NOMO-1 (cell line): ENCODE data around the gene CELSR3.

ENCODE experiments used
- DNase-seq, 2 experiments: peaks; one replicate each; lab custom pipeline; 2025; ENCODE audit not compliant: unreplicated experiment in 2 of 2; lab: John Stamatoyannopoulos, UW

Gene CELSR3

DNA sequence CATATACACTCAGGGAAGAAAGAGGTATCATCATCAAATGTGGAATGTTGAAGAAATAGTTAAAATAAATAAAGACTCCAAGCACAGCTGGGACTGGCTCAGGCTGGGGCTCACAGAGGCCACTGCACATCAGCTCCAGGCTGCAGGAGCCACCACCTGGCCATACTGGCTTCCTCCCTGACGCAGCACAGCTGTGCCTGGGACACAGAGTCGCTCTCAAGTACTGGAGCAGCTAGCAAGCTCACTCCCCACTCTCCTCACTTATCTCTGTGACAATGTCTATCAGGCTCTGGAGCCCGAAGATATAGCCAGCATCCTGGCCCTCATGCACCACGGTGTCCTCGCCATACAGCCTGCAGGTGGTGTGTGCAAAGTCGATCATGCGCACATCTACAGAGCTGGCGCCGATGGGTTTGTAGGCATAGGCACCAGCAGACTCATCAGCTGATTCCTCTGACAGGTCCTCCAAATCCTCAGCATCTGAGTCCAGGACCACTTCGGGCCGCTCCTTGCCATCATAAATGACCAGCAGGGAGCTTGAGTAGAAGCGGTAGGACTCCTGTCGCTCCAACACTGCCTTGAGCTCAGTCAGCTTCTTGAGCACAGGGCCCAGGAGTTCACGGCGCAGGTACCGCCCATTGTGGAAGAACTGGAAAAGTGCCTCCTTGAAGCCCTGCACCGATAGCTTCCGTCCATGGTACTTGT, 25.5 kb upstream of the CELSR3 start:
- DNase-seq, result no peak

DNA sequence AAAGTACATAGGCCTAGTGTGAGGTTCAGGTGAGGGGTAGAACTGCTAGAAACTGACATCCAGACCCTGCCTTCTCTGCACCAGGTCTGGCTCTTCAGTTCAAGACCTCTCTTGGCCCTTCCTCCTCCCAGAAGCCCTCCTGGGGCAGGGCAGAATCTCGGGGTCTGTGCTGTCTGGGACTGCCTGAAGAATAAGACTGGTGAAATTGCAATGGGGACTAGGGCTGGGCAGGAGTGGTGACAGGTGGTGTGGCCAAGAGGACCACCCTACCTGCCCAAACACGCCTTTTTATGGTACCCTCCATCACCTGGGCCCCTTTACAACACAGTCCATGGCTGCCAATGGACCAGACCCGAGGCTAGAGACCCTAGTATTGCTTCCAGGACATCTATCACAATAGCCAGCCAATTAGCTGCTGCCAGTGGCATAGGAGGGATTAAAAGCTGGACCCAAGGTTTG, 24.6 kb upstream of the CELSR3 start:
- no peak for DNase-seq

DNA sequence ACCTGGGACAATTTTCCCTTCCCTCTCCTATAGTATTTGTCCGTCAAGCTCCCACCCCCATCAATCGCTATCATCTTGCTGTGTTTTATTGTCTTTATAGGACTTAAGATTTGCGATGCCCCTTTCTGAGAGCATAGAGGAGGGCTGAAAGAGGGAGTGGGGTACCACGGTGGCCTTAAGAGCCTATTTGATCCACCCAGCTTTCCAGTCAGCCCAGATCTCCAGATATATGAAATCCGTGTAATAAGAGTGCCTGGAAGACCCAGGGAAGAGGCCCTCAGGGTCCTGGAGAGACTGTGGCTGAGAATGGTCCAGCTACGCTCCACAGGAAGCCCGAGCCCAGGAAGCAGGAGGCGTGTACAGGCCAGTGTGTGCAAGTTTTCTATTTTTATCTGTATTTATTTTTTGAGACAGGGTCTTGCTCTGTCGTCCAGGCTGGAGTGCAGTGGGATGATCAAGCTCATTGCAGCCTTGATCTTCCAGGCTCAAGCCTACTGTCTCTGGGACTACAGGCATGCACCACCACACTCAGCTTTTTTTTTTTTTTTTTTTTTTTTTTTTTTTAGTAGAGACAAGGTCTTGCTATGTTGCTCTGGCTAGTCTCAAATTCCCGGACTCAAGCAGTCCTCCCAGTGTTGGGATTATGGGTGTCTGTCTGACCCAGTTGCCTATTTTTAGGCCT, 24.0 kb upstream of the CELSR3 start:
- DNase-seq, result no peak

DNA sequence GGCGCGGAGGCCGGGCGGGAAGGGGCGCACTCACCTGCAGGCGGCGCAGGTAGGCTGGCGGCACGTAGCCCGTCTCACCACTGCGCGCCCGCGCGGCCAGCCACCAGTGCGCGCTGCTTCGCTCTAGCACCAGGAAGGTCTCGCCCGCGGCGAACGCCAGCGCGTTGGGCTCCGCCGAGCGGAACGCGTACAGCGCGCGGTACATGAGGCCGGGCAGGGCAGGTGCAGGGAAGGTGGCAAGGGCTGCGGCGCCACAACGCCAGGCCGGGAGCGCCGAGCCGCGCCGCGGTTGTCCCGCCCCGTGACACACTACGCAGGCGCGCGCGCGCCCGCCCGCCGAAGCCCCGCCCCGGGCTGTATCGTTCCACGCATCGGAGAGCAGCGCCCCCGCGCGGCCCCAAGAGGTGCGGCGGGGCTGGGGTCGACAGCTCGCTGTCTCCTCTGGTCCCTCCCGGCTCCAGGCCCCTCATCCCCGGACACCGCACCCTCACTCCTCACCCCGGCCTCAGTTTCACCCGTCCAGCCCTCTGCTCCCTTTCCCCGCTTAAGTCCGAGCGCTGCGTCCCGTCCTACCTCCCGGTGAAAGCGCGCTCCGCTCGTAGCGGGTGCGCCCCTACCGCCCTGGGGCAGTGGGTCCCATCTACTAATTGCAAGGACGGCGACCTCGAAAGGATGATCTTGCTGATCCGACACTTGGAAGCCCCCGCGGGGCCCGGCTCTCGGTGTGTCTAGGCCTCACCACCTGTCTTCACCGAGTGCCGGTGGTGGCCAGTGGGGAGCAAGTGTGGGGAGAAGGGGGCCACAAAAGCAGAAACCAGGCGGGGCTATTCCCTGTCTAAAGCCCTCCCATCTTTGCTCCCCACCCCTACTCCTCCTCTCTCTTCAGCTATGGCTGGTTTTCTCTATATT, 23.2 kb upstream of the CELSR3 start, which contains the start of gene NCKIPSD:
Gene NCKIPSD (minus strand): TSS at position 313 of the 909 bp plus-strand sequence. CDS start 108 bp downstream, at position 205.
- DNase-seq, result peak; percentile 76 to 80

DNA sequence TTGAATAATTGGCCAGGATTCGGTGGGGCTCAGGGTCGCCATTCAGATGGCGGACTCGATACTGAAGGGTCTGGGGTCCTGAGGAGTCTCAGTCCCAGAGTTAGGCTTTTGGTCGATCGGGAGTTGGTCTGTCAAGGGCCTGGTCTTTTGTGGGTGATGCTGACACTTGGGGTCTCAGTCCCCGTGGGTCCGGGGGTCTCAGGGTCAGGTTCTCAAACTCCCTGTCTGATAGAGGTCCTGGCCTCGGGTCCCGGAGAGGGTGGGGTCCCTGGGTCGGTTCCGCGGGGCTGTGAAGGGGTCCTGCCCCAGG, 22.6 kb upstream of the CELSR3 start:
- DNase-seq, result no peak

DNA sequence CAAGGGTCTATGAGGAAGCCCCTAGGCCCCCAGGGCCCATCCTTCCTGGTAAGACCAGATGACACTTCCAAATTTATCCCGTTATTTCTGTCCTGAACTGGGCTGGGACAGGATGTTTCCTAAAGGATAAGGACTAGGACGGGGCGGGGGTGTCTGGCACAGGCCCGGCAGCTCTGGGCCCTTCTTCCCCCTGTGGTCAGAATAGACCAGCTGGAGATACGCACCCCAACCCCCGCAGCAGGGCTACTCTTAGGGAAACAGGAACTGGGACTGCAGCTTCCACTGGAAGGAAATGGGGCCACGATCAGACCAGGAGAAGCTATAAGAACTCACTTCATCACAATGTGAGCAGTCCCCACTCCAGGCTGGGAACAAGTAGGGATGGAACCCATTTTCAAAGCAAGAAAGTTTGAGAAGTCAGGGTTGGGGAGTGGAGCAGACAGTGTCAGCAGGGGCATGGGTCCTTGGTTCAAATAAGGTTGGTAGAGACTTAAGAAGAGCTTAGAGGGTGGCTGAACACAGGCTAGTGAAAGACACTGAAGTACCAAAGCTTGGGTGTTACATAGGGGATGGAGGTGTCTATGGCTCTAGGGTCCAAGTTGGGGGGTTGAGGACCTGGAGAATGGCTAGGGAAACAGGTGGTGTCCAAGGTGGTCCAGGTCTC, 21.9 kb upstream of the CELSR3 start:
- DNase-seq, result peak; percentile 38 to 59

DNA sequence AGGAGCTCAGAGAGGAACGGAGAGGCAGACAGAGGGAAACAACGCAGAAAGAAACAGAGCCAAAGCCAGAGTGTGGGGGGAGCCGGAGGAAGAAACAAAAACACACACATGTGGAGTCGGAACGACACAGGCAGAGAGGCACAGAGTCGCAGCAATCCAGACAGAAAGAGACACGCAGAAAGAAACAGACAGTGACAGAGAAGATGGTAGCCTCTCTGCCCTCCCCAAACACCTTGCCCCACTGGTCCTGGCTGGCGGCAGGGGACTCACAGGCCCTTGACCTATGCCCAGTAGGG, 21.3 kb upstream of the CELSR3 start:
- no peak for DNase-seq

DNA sequence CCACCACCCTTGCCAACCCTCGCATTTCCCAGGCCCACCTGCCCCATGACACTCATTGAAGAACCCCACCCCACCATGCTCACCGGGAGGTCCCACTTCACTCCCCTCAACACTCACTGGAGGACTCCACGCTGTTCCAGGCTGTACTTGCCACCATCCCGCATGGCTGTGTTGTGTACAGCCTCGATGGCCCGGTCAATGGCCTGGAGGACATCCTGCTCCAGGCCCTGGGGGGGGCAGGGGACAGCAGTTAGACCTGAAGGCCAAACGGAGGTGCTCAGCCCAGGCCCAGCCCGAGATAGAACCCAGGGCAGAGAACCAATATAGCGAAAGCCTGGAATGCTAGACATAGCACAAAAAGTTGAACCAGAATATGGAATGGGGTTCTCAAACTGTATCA, 20.1 kb upstream of the CELSR3 start:
- DNase-seq, result no peak

DNA sequence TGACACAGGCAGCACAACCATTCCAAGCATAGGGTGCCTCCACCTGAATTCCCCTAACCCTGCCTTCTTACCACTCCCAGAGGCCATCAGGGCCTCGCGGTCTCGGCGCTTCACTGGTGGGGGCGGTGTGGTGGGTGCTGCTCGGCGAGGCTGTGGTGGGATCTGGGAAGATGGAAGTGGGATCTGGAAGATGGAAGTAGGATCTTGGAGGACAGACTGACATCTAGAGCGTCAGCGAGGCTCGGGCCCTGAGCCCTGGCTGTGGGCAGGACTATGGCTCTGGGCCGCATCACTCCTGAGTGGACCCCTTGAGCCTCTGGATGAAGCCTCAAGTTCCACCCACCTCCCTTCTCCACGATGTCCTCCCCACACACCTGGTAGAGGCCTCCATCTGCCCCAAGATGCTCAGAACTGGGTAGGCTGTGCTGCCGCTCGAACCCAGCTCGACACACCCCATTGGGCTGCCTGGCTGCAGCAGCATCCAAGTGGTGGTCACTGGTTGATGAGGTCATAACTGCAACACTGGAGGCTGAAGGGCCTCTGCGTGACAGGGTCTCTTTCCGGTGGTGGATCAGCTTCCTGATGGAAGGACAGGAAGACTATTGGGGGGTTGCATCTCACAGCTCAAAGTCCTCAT, 19.4 kb upstream of the CELSR3 start:
- no peak for DNase-seq

DNA sequence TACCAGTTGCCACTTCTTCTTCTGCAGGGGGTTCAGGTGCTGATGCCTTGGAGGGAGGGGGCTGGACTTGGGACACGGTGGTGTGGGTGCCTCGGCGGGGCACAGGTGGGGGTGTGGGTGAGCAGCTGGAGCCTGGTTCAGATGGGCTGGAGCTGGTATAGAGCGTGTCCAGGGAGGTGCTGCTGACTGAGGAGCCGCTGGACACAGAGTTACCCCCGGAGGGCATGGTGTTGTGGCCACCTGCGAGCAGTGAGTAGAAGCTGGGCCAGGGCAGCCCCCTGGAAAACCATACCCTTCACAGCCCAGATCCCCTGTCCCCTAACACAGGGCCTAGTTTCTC, 18.8 kb upstream of the CELSR3 start:
- no peak for DNase-seq

DNA sequence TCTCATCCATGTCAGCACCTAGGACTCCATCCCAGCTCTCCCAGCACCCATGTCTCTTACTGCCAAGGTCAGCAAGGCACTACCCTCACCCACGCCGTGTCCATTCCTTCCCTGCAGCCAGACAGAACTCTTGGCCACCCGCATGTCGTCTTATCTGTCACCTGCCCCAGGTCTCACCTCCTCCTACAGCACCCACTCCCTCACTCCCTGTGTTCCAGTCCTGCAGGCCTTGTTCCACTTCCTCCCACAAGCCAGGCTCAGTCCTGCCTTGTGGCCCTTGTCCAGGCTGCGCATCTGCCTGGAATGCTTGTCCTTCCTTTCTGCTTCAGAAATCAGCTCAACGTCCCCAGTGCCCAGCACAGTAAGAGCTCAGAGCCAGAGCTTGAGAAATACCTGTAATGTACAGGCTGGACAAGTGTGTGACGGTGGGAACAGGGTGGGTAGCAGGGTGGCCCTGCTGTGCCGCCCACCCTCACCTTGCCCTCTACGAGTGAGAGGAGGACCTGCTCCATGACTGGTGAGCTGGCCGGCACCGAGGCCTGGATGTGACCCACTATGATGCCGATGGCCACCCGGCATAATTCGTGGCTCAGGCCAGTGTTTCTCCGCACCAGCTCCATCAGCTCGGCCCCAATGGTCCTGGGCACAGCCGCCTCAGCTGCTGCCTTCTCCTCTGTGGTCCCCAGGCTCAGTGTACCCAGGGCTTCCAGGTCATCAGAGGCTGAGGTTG, 18.3 kb upstream of the CELSR3 start:
- DNase-seq, result no peak

DNA sequence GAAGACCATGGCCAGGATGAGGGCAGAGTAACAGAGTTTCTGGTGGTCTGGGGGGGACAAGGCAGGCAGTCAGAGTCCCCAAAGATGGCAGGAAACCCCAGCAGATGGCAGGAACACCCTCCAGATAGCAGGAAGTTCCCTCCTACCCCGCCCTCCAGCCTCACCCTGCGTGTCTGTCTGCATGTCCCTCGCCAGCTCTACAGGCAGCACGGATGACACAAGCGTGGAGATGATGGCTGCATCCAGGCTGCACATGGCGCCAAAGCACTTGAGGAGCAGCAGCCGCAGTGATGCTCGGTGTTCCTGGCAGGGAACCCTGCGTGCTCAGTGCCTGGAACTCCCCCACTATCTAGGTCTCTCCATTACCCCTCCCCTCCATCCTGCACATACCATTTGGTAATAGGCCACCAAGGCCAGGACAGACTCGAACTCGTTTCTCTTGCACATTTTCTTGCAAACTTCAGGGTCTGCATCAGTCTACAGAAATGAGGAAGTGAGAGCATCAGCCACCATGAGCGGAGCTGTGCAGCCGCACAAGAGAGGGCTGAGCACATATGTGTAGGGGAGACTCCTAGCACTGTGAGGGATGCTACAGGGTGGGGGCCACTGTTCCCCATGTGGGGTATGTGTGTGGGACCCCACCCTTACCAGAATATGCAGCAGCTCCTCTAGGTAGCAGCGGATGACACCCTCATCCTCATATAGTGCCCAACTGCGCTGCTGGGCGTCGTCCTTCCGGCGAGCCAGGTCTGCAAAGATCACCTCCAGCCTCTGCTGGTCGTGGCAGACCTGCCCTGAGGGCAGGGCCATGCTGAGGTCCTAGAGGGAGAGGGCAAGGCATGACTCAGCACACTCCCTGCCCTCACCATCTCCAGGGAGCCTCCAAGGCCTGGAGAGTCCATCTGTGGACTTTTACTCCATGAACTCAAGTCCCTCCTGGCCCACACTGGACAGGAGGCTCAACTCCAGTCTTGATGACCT, 17.0 kb upstream of the CELSR3 start:
- DNase-seq, result peak in 1 of 2 experiments; percentile 24

DNA sequence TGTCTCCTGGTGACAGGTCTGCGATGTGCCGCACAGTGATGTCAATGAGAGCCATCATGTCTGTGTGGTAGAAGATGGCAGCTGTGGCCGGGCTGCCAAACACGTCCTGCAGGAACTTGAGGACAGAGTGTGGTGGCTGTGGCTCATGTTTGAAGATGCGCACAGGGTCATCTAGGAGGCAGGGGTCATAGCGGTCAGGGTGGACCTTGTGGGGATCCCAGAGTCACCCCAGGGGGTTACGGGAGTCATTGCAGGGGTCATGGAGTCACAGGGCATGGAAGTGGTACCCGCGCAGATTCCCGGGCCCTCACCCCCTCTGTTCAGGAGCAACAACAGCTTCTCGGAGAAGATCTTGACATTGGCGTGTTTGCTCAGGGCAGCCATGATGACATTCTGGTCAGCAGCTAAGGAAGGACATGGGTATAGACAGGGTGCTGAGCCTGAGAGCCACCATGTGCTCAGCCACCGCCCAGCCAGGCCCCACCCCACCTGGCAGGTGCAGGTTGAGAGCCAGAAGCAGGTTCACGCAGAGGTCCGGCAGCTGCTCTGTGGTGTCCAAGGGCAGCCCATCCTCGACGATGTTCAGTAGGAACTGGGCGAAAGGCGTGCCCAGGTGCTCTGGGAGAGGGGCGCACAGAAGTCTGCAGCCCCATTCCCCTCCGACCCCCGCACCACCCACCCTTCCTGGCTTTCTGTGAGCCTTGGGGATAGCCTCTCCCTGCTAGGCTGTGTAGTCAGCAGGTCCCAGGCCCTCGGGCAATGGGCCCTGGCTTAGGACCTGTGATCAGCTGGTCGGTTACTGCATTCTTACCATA, 16.1 kb upstream of the CELSR3 start:
- no peak for DNase-seq

DNA sequence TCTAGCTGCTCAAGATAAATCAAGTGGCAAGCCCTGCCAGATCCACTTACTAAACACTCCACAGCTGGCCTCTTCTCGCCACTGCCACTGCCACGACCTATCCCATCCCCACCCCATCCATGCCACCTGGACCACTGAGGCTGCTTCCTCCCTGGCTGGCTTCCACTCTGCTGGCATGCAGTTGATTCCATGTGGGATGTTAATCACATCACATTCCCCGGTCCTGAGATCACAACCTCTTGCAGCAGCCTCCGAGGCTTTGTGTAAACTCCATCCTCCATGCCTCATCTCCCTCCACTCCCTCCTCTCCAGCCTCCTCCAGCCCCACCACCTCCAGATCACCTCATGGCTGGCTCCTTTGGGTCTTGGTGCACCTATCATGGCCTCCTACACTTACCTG, 15.4 kb upstream of the CELSR3 start:
- no peak for DNase-seq

DNA sequence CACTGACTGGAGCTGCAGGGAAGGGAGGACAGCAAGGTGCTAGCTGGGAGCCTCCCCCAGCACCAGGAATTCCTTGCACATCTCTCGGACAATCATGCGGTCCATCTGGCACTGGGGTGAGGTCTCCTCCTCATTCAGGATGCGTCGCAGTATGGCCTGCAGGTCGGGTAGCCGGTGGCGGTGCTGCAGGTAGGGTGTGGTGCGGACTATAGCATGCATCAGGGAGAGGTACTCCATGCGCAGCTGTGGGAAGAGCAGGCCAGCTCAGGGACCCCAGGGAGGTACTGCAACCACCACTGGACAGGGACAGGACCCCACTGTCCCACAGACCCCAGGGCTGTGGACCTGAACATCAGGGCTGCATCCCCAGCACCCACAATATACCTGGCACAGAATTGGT, 11.8 kb upstream of the CELSR3 start:
- DNase-seq, result no peak

DNA sequence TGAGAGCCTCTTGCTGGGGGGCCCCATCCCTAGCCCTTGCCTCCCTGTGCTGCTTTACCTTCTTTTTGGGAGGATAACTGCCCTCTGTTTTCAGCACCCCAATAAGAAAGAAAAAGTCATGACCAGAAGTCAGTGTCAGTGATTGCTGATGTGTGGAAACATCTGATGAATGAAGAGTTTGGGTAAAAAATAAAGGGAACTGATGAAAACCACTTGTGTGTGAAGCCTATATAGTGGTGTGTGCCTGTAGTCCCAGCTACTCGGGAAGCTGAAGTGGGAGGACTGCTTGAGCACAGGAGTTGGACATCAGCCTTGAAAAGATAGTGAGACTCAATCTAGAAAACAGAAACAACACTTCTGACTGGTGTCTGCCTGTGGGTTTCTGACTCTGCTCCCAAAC, 9.8 kb upstream of the CELSR3 start:
- DNase-seq, result no peak

DNA sequence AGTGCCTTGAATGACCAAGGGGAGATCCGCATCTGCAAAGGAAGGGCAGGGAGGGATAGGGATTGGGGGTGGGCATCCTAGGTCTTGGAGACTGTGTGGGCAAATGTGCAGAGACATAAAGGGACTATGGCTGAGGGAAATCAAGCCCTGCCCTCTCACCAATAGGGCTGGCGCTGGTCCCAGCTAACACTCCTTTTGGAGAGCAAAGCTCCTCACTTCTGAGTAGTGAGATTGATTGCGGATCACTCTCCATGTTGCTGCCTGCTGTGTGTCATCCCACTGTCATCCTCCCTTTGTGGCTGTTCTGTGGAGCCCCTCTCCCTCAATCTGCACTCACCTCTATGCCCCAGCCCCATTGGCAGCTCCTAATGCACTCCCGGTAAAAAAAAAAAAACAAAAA, 2.2 kb upstream of the CELSR3 start:
- no peak for DNase-seq

DNA sequence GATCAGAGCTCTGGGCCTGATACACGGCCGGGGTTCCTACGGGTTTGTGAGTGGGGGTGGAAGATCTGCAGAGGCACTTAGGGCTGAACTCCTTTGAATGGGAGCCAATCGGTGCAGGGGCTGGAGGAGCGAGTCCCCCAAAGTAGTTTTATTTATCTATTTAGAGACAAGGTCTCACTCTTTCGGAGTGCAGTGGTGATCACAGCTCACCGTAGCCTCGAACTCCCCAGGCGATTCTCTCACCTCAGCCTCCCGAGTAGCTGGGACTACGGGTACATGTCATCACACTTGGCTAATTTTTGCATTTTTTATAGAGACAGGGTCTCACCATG, 1.6 kb upstream of the CELSR3 start:
- no peak for DNase-seq
